NCI-H345 treated with DMSO at 0.1 percent for 48 hours (cell line): ENCODE data around the gene NXPE2.
"Not testable (repeated sequence)": the region's sequence is repeated elsewhere in the genome, so short reads cannot be mapped to it uniquely, and the experiment has no call there.

ENCODE experiments used
- DNase-seq: peaks from one replicate; lab custom pipeline; 2025; ENCODE audit not compliant: unreplicated experiment; lab: John Stamatoyannopoulos, UW

The NXPE2 gene

GRCh38 chr11:114678125-114679036 is at the start of gene NXPE2:
Gene NXPE2, plus strand, starts transcription at chr11:114678527. Its CDS starts 49 bp downstream, at chr11:114678576.
- DNase-seq: no peak

- DNase-seq: not testable (repeated sequence)
These were observed 46.8 kb upstream of the NXPE2 start for GRCh38 chr11:114631445-114631965.

GRCh38 chr11:114639440-114639839 is 38.9 kb upstream of the NXPE2 start:
- not testable (repeated sequence) for DNase-seq

GRCh38 chr11:114650661-114651060 is 27.7 kb upstream of the NXPE2 start:
- DNase-seq: no peak

GRCh38 chr11:114651145-114651718 is 27.1 kb upstream of the NXPE2 start:
- no peak for DNase-seq

GRCh38 chr11:114653148-114653547 is 25.2 kb upstream of the NXPE2 start:
- DNase-seq: no peak

GRCh38 chr11:114664641-114665040 is 13.7 kb upstream of the NXPE2 start:
- no peak for DNase-seq

GRCh38 chr11:114666760-114667159 is 11.6 kb upstream of the NXPE2 start:
- DNase-seq: no peak

- DNase-seq: no peak
These were observed 10.2 kb upstream of the NXPE2 start for GRCh38 chr11:114668109-114668508.

- no peak for DNase-seq
These were observed 4.7 kb upstream of the NXPE2 start for GRCh38 chr11:114673661-114674060.

GRCh38 chr11:114679505-114679904 is 1.2 kb downstream of the NXPE2 start:
- DNase-seq: no peak

GRCh38 chr11:114683007-114683406 is 4.7 kb downstream of the NXPE2 start:
- DNase-seq: no peak

- no peak for DNase-seq
These were observed 6.3 kb downstream of the NXPE2 start for GRCh38 chr11:114684636-114685035.

GRCh38 chr11:114685097-114685496 is 6.8 kb downstream of the NXPE2 start:
- DNase-seq: no peak

- no peak for DNase-seq
These were observed 27.1 kb downstream of the NXPE2 start for GRCh38 chr11:114705280-114706024.

- no peak for DNase-seq
These were observed 31.6 kb downstream of the NXPE2 start for GRCh38 chr11:114709960-114710359.

- no peak for DNase-seq
These were observed 35.4 kb downstream of the NXPE2 start for GRCh38 chr11:114713756-114714155.

GRCh38 chr11:114719562-114719961 is 41.2 kb downstream of the NXPE2 start:
- DNase-seq: no peak

- no peak for DNase-seq
These were observed 46.7 kb downstream of the NXPE2 start for GRCh38 chr11:114724916-114725524.

GRCh38 chr11:114725623-114726022 is 47.3 kb downstream of the NXPE2 start:
- DNase-seq: no peak

- DNase-seq: no peak
These were observed 58.5 kb downstream of the NXPE2 start for GRCh38 chr11:114736806-114737205.
